Measurements from ENCODE around the gene KIRREL3.

Gene KIRREL3

GRCh38 chr11:126821827-126822226 lies 178.7 kb downstream of the KIRREL3 start:
- no peak for DNase-seq

GRCh38 chr11:126819194-126819593 lies 181.4 kb downstream of the KIRREL3 start:
- DNase-seq = no peak

GRCh38 chr11:126817523-126818450 lies 182.8 kb downstream of the KIRREL3 start:
- no peak for DNase-seq

- no peak for DNase-seq
These were observed 183.5 kb downstream of the KIRREL3 start for GRCh38 chr11:126817096-126817495.

GRCh38 chr11:126816645-126817044 lies 183.9 kb downstream of the KIRREL3 start:
- no peak for DNase-seq

GRCh38 chr11:126815111-126815510 lies 185.5 kb downstream of the KIRREL3 start:
- no peak for DNase-seq

- DNase-seq = no peak
These were observed 189.8 kb downstream of the KIRREL3 start for GRCh38 chr11:126810776-126811175.

GRCh38 chr11:126809514-126810289 lies 190.9 kb downstream of the KIRREL3 start:
- DNase-seq = no peak

- DNase-seq = no peak
These were observed 191.7 kb downstream of the KIRREL3 start for GRCh38 chr11:126808836-126809235.

GRCh38 chr11:126808296-126808695 lies 192.3 kb downstream of the KIRREL3 start:
- DNase-seq = no peak

- no peak for DNase-seq
These were observed 194.7 kb downstream of the KIRREL3 start for GRCh38 chr11:126805870-126806269.

GRCh38 chr11:126804363-126804762 lies 196.2 kb downstream of the KIRREL3 start:
- DNase-seq = no peak

- no peak for DNase-seq
These were observed 200.6 kb downstream of the KIRREL3 start for GRCh38 chr11:126800009-126800408.

- DNase-seq = no peak
These were observed 203.0 kb downstream of the KIRREL3 start for GRCh38 chr11:126797457-126798169.

- DNase-seq = no peak
These were observed 207.0 kb downstream of the KIRREL3 start for GRCh38 chr11:126793596-126793995.

- no peak for DNase-seq
These were observed 208.6 kb downstream of the KIRREL3 start for GRCh38 chr11:126791991-126792390.

- no peak for DNase-seq
These were observed 209.1 kb downstream of the KIRREL3 start for GRCh38 chr11:126791446-126791845.

GRCh38 chr11:126790550-126791081 lies 210.0 kb downstream of the KIRREL3 start:
- DNase-seq = no peak

- DNase-seq = no peak
These were observed 217.8 kb downstream of the KIRREL3 start for GRCh38 chr11:126782810-126783209.

- no peak for DNase-seq
These were observed 218.6 kb downstream of the KIRREL3 start for GRCh38 chr11:126781942-126782341.

GRCh38 chr11:126776119-126776518 lies 224.5 kb downstream of the KIRREL3 start:
- DNase-seq = no peak

- no peak for DNase-seq
These were observed 228.3 kb downstream of the KIRREL3 start for GRCh38 chr11:126772267-126772666.

- DNase-seq = no peak
These were observed 231.9 kb downstream of the KIRREL3 start for GRCh38 chr11:126768702-126769101.

All from activated CD4-positive, alpha-beta T cell treated with anti-CD3 and anti-CD28 coated beads, Interleukin-2, Interleukin-6, amounts not matched to agents 100 ng/mL and 50 ng/mL, durations not matched to agents 16 hours and 8 hours (primary cell).